SK-N-SH treated with all-trans-retinoic acid at 6 μM for 48 hours (cell line): Measurements from ENCODE around the gene C6orf15.

ENCODE experiments used
- ATAC-seq: fragments of 200-7000 bp; cut with Tn5 transposase; 3 replicates; pipeline ENCODE4 v1.9.1; 2020; ENCODE audit warnings: mild to moderate bottlenecking, moderate library complexity
- ARNTL ChIP-seq: fragments of 450-650 bp; formaldehyde crosslinking; IDR thresholded peaks from 2 replicates; pipeline ENCODE4 v1.5.0; 2020; ENCODE audit warnings: low read depth, mild to moderate bottlenecking, moderate library complexity, borderline replicate concordance
- BACH2 ChIP-seq: fragments of 250-450 bp; sonication (Bioruptor Pico); IDR thresholded peaks from 2 replicates; pipeline ENCODE4 v1.9.0; 2021; ENCODE audit warnings: mild to moderate bottlenecking, borderline replicate concordance
- CREB5 ChIP-seq: fragments of 250-450 bp; sonication (Bioruptor Pico); IDR thresholded peaks from 2 replicates; pipeline ENCODE4 v1.5.1; 2020; ENCODE audit warnings: low read depth, mild to moderate bottlenecking, moderate library complexity
- CSDC2 ChIP-seq: fragments of 250-450 bp; sonication (Bioruptor Pico); IDR thresholded peaks from 2 replicates; pipeline ENCODE4 v1.5.0; 2020; ENCODE audit warnings: mild to moderate bottlenecking, moderate library complexity
- CSRNP3 ChIP-seq: fragments of 250-450 bp; sonication (Bioruptor Pico); IDR thresholded peaks from 2 replicates; pipeline ENCODE4 v1.5.1; 2021; ENCODE audit warnings: mild to moderate bottlenecking, moderate library complexity
- ESRRG ChIP-seq: fragments of 250-450 bp; sonication (Bioruptor Pico); IDR thresholded peaks from 2 replicates; pipeline ENCODE4 v1.6.1; 2021; ENCODE audit warnings: mild to moderate bottlenecking
- GLIS3 ChIP-seq: fragments of 250-450 bp; sonication (Bioruptor Pico); IDR thresholded peaks from 2 replicates; pipeline ENCODE4 v1.5.0; 2020; ENCODE audit warnings: mild to moderate bottlenecking, moderate library complexity
- ISL1 ChIP-seq: fragments of 250-450 bp; sonication (Bioruptor Pico); IDR thresholded peaks from 2 replicates; pipeline ENCODE4 v2.1.2; 2022; ENCODE audit warnings: mild to moderate bottlenecking, moderate library complexity
- OSR1 ChIP-seq: fragments of 250-450 bp; sonication (Bioruptor Pico); IDR thresholded peaks from 2 replicates; pipeline ENCODE4 v1.8.0; 2022; ENCODE audit warnings: moderate library complexity, mild to moderate bottlenecking, inconsistent platforms
- PPARA ChIP-seq: fragments of 250-450 bp; sonication (Bioruptor Pico); IDR thresholded peaks from 2 replicates; pipeline ENCODE4 v1.5.0; 2020; ENCODE audit warnings: mild to moderate bottlenecking, borderline replicate concordance
- RARB ChIP-seq: fragments of 250-450 bp; sonication (Bioruptor Pico); IDR thresholded peaks from 2 replicates; pipeline ENCODE4 v1.8.0; 2021; ENCODE audit warnings: mild to moderate bottlenecking, moderate library complexity
- TCF4 ChIP-seq: fragments of 250-450 bp; sonication (Bioruptor Pico); IDR thresholded peaks from 2 replicates; pipeline ENCODE4 v1.8.0; 2021; ENCODE audit warnings: mild to moderate bottlenecking, moderate library complexity, borderline replicate concordance
- TOX ChIP-seq: fragments of 250-450 bp; sonication (Bioruptor Pico); IDR thresholded peaks from 2 replicates; pipeline ENCODE4 v1.8.0; 2021; ENCODE audit warnings: mild to moderate bottlenecking, moderate library complexity, borderline replicate concordance
- TSHZ2 ChIP-seq: fragments of 250-450 bp; sonication (Bioruptor Pico); IDR thresholded peaks from 2 replicates; pipeline ENCODE4 v1.5.0; 2020; ENCODE audit warnings: mild to moderate bottlenecking, moderate library complexity
- ZC3H10 ChIP-seq: fragments of 250-450 bp; sonication (Bioruptor Pico); IDR thresholded peaks from 2 replicates; pipeline ENCODE4 v1.5.1; 2021; ENCODE audit warnings: mild to moderate bottlenecking, moderate library complexity
- ZFP3 ChIP-seq: fragments of 250-450 bp; sonication (Bioruptor Pico); IDR thresholded peaks from 2 replicates; pipeline ENCODE4 v1.5.0; 2020; ENCODE audit warnings: mild to moderate bottlenecking, moderate library complexity
- ZFP30 ChIP-seq: fragments of 450-650 bp; formaldehyde crosslinking; IDR thresholded peaks from 2 replicates; pipeline ENCODE4 v1.5.0; 2022; ENCODE audit warnings: mild to moderate bottlenecking, moderate library complexity
- ZNF70 ChIP-seq: fragments of 450-650 bp; formaldehyde crosslinking; IDR thresholded peaks from 2 replicates; pipeline ENCODE4 v1.5.0; 2020; ENCODE audit warnings: mild to moderate bottlenecking, moderate library complexity
- ZNF8 ChIP-seq: fragments of 450-650 bp; formaldehyde crosslinking; IDR thresholded peaks from 2 replicates; pipeline ENCODE4 v1.5.0; 2020; ENCODE audit warnings: mild to moderate bottlenecking, moderate library complexity
- TF ChIP-seq, protein P1 (sequence below): fragments of 250-450 bp; sonication (Bioruptor Pico); IDR thresholded peaks from 2 replicates; pipeline ENCODE4 v1.8.0; 2021; ENCODE audit warnings: low read depth, mild to moderate bottlenecking, moderate library complexity, borderline replicate concordance
- TF ChIP-seq, protein P2 (sequence below): fragments of 250-450 bp; sonication (Bioruptor Pico); IDR thresholded peaks from 2 replicates; pipeline ENCODE4 v1.8.0; 2020; ENCODE audit warnings: mild to moderate bottlenecking, moderate library complexity, borderline replicate concordance

Gene C6orf15

DNA sequence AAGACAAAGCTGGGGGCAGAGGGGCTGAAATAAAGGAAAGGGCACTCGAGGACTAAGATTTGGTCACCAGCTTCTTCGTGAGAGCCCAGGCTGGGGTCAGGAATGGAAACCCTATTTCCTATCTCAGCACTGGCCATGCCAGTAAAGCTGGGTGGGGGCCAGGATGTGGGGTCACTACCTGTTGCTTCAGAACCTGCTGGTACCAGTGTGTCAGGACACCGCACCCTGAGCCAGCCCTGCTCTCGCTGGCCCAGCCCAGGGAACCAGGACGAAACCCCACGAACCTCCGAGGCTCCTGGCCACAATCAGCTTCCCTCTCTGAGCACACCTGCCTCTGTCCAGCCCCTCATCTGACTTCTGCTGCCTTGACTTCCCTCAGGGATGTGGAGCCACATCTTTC lies 5.8 kb upstream of the C6orf15 start:
- TF ChIP-seq ISL1 = no peak
- no peak for TF ChIP-seq ZFP3
- TF ChIP-seq CSDC2 (CRISPR knock-in tag) = no peak
- no peak for TF ChIP-seq OSR1
- no peak for TF ChIP-seq ZNF70 (CRISPR knock-in tag)
- no peak for TF ChIP-seq CREB5
- TF ChIP-seq ESRRG = no peak
- no peak for TF ChIP-seq ZC3H10 (CRISPR knock-in tag)
- TF ChIP-seq GLIS3 (CRISPR knock-in tag) = no peak
- TF ChIP-seq, protein P1, sequence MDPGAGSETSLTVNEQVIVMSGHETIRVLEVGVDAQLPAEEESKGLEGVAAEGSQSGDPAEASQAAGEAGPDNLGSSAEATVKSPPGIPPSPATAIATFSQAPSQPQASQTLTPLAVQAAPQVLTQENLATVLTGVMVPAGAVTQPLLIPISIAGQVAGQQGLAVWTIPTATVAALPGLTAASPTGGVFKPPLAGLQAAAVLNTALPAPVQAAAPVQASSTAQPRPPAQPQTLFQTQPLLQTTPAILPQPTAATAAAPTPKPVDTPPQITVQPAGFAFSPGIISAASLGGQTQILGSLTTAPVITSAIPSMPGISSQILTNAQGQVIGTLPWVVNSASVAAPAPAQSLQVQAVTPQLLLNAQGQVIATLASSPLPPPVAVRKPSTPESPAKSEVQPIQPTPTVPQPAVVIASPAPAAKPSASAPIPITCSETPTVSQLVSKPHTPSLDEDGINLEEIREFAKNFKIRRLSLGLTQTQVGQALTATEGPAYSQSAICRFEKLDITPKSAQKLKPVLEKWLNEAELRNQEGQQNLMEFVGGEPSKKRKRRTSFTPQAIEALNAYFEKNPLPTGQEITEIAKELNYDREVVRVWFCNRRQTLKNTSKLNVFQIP (CRISPR knock-in tag) = no peak
- TF ChIP-seq, protein P2, sequence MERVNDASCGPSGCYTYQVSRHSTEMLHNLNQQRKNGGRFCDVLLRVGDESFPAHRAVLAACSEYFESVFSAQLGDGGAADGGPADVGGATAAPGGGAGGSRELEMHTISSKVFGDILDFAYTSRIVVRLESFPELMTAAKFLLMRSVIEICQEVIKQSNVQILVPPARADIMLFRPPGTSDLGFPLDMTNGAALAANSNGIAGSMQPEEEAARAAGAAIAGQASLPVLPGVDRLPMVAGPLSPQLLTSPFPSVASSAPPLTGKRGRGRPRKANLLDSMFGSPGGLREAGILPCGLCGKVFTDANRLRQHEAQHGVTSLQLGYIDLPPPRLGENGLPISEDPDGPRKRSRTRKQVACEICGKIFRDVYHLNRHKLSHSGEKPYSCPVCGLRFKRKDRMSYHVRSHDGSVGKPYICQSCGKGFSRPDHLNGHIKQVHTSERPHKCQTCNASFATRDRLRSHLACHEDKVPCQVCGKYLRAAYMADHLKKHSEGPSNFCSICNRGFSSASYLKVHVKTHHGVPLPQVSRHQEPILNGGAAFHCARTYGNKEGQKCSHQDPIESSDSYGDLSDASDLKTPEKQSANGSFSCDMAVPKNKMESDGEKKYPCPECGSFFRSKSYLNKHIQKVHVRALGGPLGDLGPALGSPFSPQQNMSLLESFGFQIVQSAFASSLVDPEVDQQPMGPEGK (CRISPR knock-in tag) = no peak
- TF ChIP-seq ZNF8 = no peak
- no peak for TF ChIP-seq TSHZ2 (CRISPR knock-in tag)
- TF ChIP-seq RARB = no peak
- no peak for TF ChIP-seq TOX (CRISPR knock-in tag)
- TF ChIP-seq, all 23 proteins: peak for 0
- ATAC-seq = no peak

DNA sequence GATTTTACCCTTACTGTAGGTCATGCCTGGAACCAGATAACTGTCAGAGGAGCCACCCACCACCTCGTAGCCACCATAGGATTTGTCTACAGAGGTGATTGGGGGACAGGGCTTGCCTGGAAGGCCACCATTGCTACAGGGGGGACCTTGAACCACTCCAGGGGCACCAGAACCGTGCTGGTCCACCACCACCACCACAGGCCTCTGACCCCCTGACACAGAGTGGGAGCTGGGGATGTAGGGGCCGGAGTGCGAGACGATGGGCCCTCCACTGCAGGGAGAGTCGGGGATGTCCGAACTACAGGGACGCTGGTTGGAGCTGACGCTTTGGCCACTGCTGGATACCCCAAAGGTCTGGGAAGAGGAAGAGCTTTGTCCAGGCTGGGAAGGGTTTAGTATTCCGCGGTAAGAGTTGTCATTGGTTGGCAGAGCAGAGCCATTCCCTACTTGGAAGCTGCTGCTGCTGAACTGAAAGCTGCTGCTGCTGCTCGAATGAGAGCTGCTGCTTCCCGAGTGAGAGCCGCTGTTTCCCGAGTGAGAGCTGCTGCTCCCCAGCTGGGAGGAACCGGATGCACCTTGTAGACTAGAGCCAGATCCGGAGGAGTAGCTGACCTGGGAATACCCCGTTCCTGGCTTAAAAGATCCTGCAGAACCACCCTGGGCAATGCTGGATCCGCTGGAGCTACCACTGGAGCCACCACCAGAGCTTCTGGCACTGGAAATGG lies 4.4 kb upstream of the C6orf15 start:
- no peak for ATAC-seq
- no peak for TF ChIP-seq ISL1
- no peak for TF ChIP-seq CSRNP3 (CRISPR knock-in tag)
- TF ChIP-seq CREB5 = no peak
- TF ChIP-seq ARNTL (CRISPR knock-in tag) = no peak
- TF ChIP-seq ZFP30 = no peak
- no peak for TF ChIP-seq PPARA (CRISPR knock-in tag)
- TF ChIP-seq, protein P1 (CRISPR knock-in tag) = no peak
- no peak for TF ChIP-seq ZFP3
- no peak for TF ChIP-seq CSDC2 (CRISPR knock-in tag)
- TF ChIP-seq BACH2 = no peak
- TF ChIP-seq TSHZ2 (CRISPR knock-in tag) = no peak
- TF ChIP-seq TCF4 (CRISPR knock-in tag) = no peak
- TF ChIP-seq ZNF70 (CRISPR knock-in tag) = no peak
